SK-N-SH treated with all-trans-retinoic acid at 6 μM for 48 hours (cell line): ENCODE results near the gene OR52I2.

Experiments
- ATAC-seq: fragments of 200-7000 bp; cut with Tn5 transposase; 3 replicates; pipeline ENCODE4 v1.9.1; 2020; ENCODE audit warnings: mild to moderate bottlenecking, moderate library complexity
- ARNTL ChIP-seq: fragments of 450-650 bp; formaldehyde crosslinking; IDR thresholded peaks from 2 replicates; pipeline ENCODE4 v1.5.0; 2020; ENCODE audit warnings: low read depth, mild to moderate bottlenecking, moderate library complexity, borderline replicate concordance
- BACH2 ChIP-seq: fragments of 250-450 bp; sonication (Bioruptor Pico); IDR thresholded peaks from 2 replicates; pipeline ENCODE4 v1.9.0; 2021; ENCODE audit warnings: mild to moderate bottlenecking, borderline replicate concordance
- CSDC2 ChIP-seq: fragments of 250-450 bp; sonication (Bioruptor Pico); IDR thresholded peaks from 2 replicates; pipeline ENCODE4 v1.5.0; 2020; ENCODE audit warnings: mild to moderate bottlenecking, moderate library complexity
- CSRNP3 ChIP-seq: fragments of 250-450 bp; sonication (Bioruptor Pico); IDR thresholded peaks from 2 replicates; pipeline ENCODE4 v1.5.1; 2021; ENCODE audit warnings: mild to moderate bottlenecking, moderate library complexity
- ESRRG ChIP-seq: fragments of 250-450 bp; sonication (Bioruptor Pico); IDR thresholded peaks from 2 replicates; pipeline ENCODE4 v1.6.1; 2021; ENCODE audit warnings: mild to moderate bottlenecking
- GLIS3 ChIP-seq: fragments of 250-450 bp; sonication (Bioruptor Pico); IDR thresholded peaks from 2 replicates; pipeline ENCODE4 v1.5.0; 2020; ENCODE audit warnings: mild to moderate bottlenecking, moderate library complexity
- ISL1 ChIP-seq: fragments of 250-450 bp; sonication (Bioruptor Pico); IDR thresholded peaks from 2 replicates; pipeline ENCODE4 v2.1.2; 2022; ENCODE audit warnings: mild to moderate bottlenecking, moderate library complexity
- OSR1 ChIP-seq: fragments of 250-450 bp; sonication (Bioruptor Pico); IDR thresholded peaks from 2 replicates; pipeline ENCODE4 v1.8.0; 2022; ENCODE audit warnings: moderate library complexity, mild to moderate bottlenecking, inconsistent platforms
- PATZ1 ChIP-seq: fragments of 250-450 bp; sonication (Bioruptor Pico); IDR thresholded peaks from 2 replicates; pipeline ENCODE4 v1.8.0; 2020; ENCODE audit warnings: mild to moderate bottlenecking, moderate library complexity, borderline replicate concordance
- POU6F1 ChIP-seq: fragments of 250-450 bp; sonication (Bioruptor Pico); IDR thresholded peaks from 2 replicates; pipeline ENCODE4 v1.8.0; 2021; ENCODE audit warnings: low read depth, mild to moderate bottlenecking, moderate library complexity, borderline replicate concordance
- PPARA ChIP-seq: fragments of 250-450 bp; sonication (Bioruptor Pico); IDR thresholded peaks from 2 replicates; pipeline ENCODE4 v1.5.0; 2020; ENCODE audit warnings: mild to moderate bottlenecking, borderline replicate concordance
- RARB ChIP-seq: fragments of 250-450 bp; sonication (Bioruptor Pico); IDR thresholded peaks from 2 replicates; pipeline ENCODE4 v1.8.0; 2021; ENCODE audit warnings: mild to moderate bottlenecking, moderate library complexity
- SNAI2 ChIP-seq: fragments of 250-450 bp; sonication (Bioruptor Pico); IDR thresholded peaks from 2 replicates; pipeline ENCODE4 v1.5.0; 2020; ENCODE audit warnings: mild to moderate bottlenecking, moderate library complexity
- TCF4 ChIP-seq: fragments of 250-450 bp; sonication (Bioruptor Pico); IDR thresholded peaks from 2 replicates; pipeline ENCODE4 v1.8.0; 2021; ENCODE audit warnings: mild to moderate bottlenecking, moderate library complexity, borderline replicate concordance
- ZC3H10 ChIP-seq: fragments of 250-450 bp; sonication (Bioruptor Pico); IDR thresholded peaks from 2 replicates; pipeline ENCODE4 v1.5.1; 2021; ENCODE audit warnings: mild to moderate bottlenecking, moderate library complexity
- ZFP30 ChIP-seq: fragments of 450-650 bp; formaldehyde crosslinking; IDR thresholded peaks from 2 replicates; pipeline ENCODE4 v1.5.0; 2022; ENCODE audit warnings: mild to moderate bottlenecking, moderate library complexity
- ZNF565 ChIP-seq: fragments of 450-650 bp; formaldehyde crosslinking; conservative IDR thresholded peaks from 2 replicates; pipeline ENCODE4 v1.5.0; 2020; ENCODE audit warnings: low read depth, mild to moderate bottlenecking, moderate library complexity
- ZNF70 ChIP-seq: fragments of 450-650 bp; formaldehyde crosslinking; IDR thresholded peaks from 2 replicates; pipeline ENCODE4 v1.5.0; 2020; ENCODE audit warnings: mild to moderate bottlenecking, moderate library complexity
- ZNF8 ChIP-seq: fragments of 450-650 bp; formaldehyde crosslinking; IDR thresholded peaks from 2 replicates; pipeline ENCODE4 v1.5.0; 2020; ENCODE audit warnings: mild to moderate bottlenecking, moderate library complexity
- TF ChIP-seq, protein P1 (sequence below): fragments of 250-450 bp; sonication (Bioruptor Pico); IDR thresholded peaks from 2 replicates; pipeline ENCODE4 v1.5.0; 2020; ENCODE audit warnings: mild to moderate bottlenecking, moderate library complexity

The OR52I2 gene

DNA sequence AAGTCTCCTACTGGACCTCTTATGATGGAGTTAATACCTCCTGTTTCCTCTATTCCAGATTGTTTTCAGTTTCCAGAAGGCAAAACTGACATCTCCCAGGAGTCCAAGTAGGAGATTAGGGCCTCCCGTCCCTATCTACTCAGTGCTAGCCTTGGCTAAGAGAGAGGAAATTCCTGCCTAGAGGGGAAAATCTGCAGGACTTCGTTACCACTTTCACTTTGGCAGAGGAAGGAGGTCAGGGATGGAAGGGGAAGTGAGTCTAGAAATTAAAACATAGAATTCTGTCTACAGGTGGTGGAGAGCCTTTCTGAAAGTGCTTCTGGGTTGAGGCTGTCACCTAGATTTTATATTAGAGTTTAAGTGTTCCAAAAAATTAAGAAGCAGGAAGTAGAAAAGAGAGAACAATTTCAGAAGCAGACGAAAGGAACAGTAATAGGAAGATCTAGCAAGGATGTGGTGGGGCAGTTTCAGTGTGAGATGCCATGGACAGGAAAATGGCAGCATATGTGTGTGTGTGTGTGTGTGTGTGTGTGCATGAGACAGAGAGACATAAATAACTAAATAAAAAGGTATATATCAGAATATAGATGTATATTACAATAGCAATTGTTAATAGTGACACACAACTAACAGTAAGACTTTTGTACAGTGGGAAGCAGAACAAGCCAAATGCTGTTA, 28.9 kb downstream of the OR52I2 start:
- ATAC-seq = no peak
- TF ChIP-seq ZNF8 (CRISPR knock-in tag) (no peak), POU6F1 (CRISPR knock-in tag) (no peak), OSR1 (no peak), SNAI2 (CRISPR knock-in tag) (no peak), ISL1 (CRISPR knock-in tag) (no peak), GLIS3 (CRISPR knock-in tag) (no peak), RARB (CRISPR knock-in tag) (no peak), ZC3H10 (no peak), CSRNP3 (CRISPR knock-in tag) (no peak), PATZ1 (CRISPR knock-in tag) (no peak), PPARA (CRISPR knock-in tag) (no peak), ARNTL (CRISPR knock-in tag) (no peak)

DNA sequence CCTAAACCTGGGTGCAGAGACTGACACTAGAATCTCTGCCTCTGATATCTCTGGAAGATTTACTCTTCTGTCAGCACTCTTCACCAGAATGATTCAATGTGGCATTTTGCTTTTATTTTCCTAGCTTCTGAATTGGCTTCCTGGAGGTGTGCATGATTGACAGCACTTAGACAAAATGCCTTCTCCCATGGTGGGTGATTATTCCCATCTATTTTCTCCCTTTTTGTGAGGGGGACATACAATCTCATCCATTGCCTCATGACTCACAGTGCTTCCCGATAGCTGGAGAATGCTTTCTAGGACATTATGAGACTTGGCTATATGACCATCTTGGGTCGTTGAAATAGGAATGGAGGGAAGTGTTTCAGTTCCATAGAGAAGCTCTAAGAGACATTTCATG, 30.4 kb downstream of the OR52I2 start:
- TF ChIP-seq SNAI2 (CRISPR knock-in tag) (no peak), OSR1 (no peak), CSDC2 (CRISPR knock-in tag) (no peak), ARNTL (CRISPR knock-in tag) (no peak), CSRNP3 (CRISPR knock-in tag) (no peak), RARB (CRISPR knock-in tag) (no peak), ZFP30 (CRISPR knock-in tag) (no peak), PATZ1 (CRISPR knock-in tag) (no peak), ZNF70 (CRISPR knock-in tag) (no peak), ZC3H10 (no peak), ZNF565 (no peak), TCF4 (CRISPR knock-in tag) (no peak), ISL1 (CRISPR knock-in tag) (no peak), GLIS3 (CRISPR knock-in tag) (no peak), ZNF8 (CRISPR knock-in tag) (no peak), PPARA (CRISPR knock-in tag) (no peak), ESRRG (CRISPR knock-in tag) (no peak), BACH2 (no peak), POU6F1 (CRISPR knock-in tag) (no peak)
- TF ChIP-seq, protein P1, sequence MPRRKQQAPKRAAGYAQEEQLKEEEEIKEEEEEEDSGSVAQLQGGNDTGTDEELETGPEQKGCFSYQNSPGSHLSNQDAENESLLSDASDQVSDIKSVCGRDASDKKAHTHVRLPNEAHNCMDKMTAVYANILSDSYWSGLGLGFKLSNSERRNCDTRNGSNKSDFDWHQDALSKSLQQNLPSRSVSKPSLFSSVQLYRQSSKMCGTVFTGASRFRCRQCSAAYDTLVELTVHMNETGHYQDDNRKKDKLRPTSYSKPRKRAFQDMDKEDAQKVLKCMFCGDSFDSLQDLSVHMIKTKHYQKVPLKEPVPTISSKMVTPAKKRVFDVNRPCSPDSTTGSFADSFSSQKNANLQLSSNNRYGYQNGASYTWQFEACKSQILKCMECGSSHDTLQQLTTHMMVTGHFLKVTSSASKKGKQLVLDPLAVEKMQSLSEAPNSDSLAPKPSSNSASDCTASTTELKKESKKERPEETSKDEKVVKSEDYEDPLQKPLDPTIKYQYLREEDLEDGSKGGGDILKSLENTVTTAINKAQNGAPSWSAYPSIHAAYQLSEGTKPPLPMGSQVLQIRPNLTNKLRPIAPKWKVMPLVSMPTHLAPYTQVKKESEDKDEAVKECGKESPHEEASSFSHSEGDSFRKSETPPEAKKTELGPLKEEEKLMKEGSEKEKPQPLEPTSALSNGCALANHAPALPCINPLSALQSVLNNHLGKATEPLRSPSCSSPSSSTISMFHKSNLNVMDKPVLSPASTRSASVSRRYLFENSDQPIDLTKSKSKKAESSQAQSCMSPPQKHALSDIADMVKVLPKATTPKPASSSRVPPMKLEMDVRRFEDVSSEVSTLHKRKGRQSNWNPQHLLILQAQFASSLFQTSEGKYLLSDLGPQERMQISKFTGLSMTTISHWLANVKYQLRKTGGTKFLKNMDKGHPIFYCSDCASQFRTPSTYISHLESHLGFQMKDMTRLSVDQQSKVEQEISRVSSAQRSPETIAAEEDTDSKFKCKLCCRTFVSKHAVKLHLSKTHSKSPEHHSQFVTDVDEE (CRISPR knock-in tag) = no peak
- TF ChIP-seq, all 23 proteins: peak for 0
- no peak for ATAC-seq
